Measurements from ENCODE around the gene PRPF19.

DNA sequence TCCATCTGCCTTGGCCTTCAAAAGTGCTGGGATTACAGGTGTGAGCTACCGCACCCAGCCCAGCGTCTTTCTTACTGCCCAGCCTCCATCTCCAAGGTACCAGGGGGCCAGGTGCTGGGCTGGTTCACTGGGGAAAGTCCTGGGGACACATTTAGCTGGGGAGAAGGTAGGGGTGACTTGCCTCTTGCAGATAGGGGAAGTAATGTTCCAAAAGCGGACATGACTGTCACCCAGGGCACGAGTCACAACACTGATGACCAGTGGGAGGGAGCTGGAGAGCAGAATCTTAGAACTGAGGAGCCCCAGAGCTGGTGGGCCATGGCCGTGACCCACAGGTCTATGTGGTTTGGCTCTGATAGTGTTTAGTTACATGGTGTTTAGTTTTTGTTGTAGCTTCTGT is 48.0 kb upstream of the PRPF19 start:
- TF ChIP-seq, protein P1, sequence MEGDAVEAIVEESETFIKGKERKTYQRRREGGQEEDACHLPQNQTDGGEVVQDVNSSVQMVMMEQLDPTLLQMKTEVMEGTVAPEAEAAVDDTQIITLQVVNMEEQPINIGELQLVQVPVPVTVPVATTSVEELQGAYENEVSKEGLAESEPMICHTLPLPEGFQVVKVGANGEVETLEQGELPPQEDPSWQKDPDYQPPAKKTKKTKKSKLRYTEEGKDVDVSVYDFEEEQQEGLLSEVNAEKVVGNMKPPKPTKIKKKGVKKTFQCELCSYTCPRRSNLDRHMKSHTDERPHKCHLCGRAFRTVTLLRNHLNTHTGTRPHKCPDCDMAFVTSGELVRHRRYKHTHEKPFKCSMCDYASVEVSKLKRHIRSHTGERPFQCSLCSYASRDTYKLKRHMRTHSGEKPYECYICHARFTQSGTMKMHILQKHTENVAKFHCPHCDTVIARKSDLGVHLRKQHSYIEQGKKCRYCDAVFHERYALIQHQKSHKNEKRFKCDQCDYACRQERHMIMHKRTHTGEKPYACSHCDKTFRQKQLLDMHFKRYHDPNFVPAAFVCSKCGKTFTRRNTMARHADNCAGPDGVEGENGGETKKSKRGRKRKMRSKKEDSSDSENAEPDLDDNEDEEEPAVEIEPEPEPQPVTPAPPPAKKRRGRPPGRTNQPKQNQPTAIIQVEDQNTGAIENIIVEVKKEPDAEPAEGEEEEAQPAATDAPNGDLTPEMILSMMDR (CRISPR knock-in tag; IDR thresholded peaks at IDR 0.05) = no peak
- TF ChIP-seq BHLHE40 (IDR thresholded peaks at IDR 0.05; ENCODE audit: low read length) = no peak
- no peak for TF ChIP-seq RFX3 (CRISPR knock-in tag; IDR thresholded peaks at IDR 0.05)
- TF ChIP-seq, protein P2, sequence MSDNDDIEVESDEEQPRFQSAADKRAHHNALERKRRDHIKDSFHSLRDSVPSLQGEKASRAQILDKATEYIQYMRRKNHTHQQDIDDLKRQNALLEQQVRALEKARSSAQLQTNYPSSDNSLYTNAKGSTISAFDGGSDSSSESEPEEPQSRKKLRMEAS (IDR thresholded peaks at IDR 0.05) = no peak
- TF ChIP-seq YY1 (IDR thresholded peaks at IDR 0.05; ENCODE audit: insufficient read depth, insufficient replicate concordance, low read depth, low read length) = no peak
- TF ChIP-seq MED1 (CRISPR knock-in tag; IDR thresholded peaks at IDR 0.05) = no peak
- no peak for TF ChIP-seq NR3C1 (CRISPR knock-in tag; IDR thresholded peaks at IDR 0.05)
- TF ChIP-seq EEA1 (CRISPR knock-in tag; IDR thresholded peaks at IDR 0.05; ENCODE audit: borderline replicate concordance) = no peak
- no peak for TF ChIP-seq EP300 (IDR thresholded peaks at IDR 0.05; ENCODE audit: low read depth in 2 of 2, low read length in 2 of 2)
- TF ChIP-seq EP300 (CRISPR knock-in tag; IDR thresholded peaks at IDR 0.05; ENCODE audit: borderline replicate concordance) = no peak
- no peak for TF ChIP-seq ZNF569 (CRISPR knock-in tag; IDR thresholded peaks at IDR 0.05; ENCODE audit: borderline replicate concordance)
- TF ChIP-seq, protein P3, sequence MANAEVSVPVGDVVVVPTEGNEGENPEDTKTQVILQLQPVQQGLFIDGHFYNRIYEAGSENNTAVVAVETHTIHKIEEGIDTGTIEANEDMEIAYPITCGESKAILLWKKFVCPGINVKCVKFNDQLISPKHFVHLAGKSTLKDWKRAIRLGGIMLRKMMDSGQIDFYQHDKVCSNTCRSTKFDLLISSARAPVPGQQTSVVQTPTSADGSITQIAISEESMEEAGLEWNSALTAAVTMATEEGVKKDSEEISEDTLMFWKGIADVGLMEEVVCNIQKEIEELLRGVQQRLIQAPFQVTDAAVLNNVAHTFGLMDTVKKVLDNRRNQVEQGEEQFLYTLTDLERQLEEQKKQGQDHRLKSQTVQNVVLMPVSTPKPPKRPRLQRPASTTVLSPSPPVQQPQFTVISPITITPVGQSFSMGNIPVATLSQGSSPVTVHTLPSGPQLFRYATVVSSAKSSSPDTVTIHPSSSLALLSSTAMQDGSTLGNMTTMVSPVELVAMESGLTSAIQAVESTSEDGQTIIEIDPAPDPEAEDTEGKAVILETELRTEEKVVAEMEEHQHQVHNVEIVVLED (CRISPR knock-in tag; IDR thresholded peaks at IDR 0.05; ENCODE audit: borderline replicate concordance) = no peak
- TF ChIP-seq SIN3A (IDR thresholded peaks at IDR 0.05; ENCODE audit: borderline replicate concordance, low read depth, low read length) = no peak
- no peak for TF ChIP-seq SUZ12 (IDR thresholded peaks at IDR 0.05; ENCODE audit: low read depth, low read length)

Measured in HepG2 (cell line).